K562 (cell line): ENCODE results near the gene TMEM45B. TPM values are rescaled to one million over a fixed set of nuclear protein-coding genes. Genes with fewer than 3 reads are reported as not detected.

ENCODE experiments used
- DIDO1 ChIP-seq: fragments of 450-650 bp; IDR thresholded peaks from 2 replicates; pipeline ENCODE4 v1.6.1; 2016; ENCODE audit warnings: low read depth, missing biosample characterization, missing genetic modification characterization
- FOXM1 ChIP-seq, 2 experiments: fragments of 450-650 bp in 1 of 2; sonication (generic) in 1 of 2; formaldehyde crosslinking in 1 of 2; IDR thresholded peaks; 2 replicates each; pipeline versions ENCODE4 v1.6.1 to v1.9.0; 2017 to 2022; ENCODE audit warnings: low read depth in 2 of 2, mild to moderate bottlenecking in 2 of 2, missing genetic modification reagents in 1 of 2, moderate library complexity in 1 of 2
- MAX ChIP-seq: sonication (generic); formaldehyde crosslinking; IDR thresholded peaks from 2 replicates; pipeline ENCODE4 v1.9.0; 2022; ENCODE audit warnings: mild to moderate bottlenecking, missing genetic modification reagents
- MCM7 ChIP-seq, 2 experiments: fragments of 450-650 bp; IDR thresholded peaks; 2 replicates each; pipeline ENCODE4 v1.6.1; 2016 to 2018
- MIER1 ChIP-seq: fragments of 450-650 bp; IDR thresholded peaks from 2 replicates; pipeline ENCODE4 v1.6.1; 2016; ENCODE audit warnings: antibody characterized with exemption, mild to moderate bottlenecking, low read depth
- NCOA4 ChIP-seq: fragments of 450-650 bp; IDR thresholded peaks from 2 replicates; pipeline ENCODE4 v1.6.1; 2018; ENCODE audit warnings: mild to moderate bottlenecking; ENCODE audit not compliant: partially characterized antibody
- NFE2 ChIP-seq: IDR thresholded peaks from 2 replicates; pipeline ENCODE4 v1.6.1; 2014; ENCODE audit warnings: antibody characterized with exemption, low read depth
- OTX1 ChIP-seq: fragments of 450-650 bp; formaldehyde crosslinking; IDR thresholded peaks from 2 replicates; pipeline ENCODE4 v1.4.0; 2022; ENCODE audit warnings: mild to moderate bottlenecking
- POLR3A ChIP-seq: IDR thresholded peaks from 2 replicates; pipeline ENCODE4 v1.6.1; 2011; ENCODE audit warnings: borderline replicate concordance, mild to moderate bottlenecking, moderate library complexity; ENCODE audit not compliant: insufficient read length, insufficient read depth; ENCODE audit errors: extremely low read depth
- TAF9B ChIP-seq: fragments of 450-650 bp; IDR thresholded peaks from 2 replicates; pipeline ENCODE4 v1.6.1; 2018; ENCODE audit warnings: mild to moderate bottlenecking; ENCODE audit not compliant: partially characterized antibody
- TFAM ChIP-seq: fragments of 250-450 bp; sonication (Bioruptor Pico); conservative IDR thresholded peaks from 2 replicates; pipeline ENCODE4 v1.5.0; 2021; ENCODE audit warnings: mild to moderate bottlenecking, moderate library complexity
- ZBED1 ChIP-seq: IDR thresholded peaks from 2 replicates; pipeline ENCODE4 v1.6.1; 2014
- ZBTB40 ChIP-seq, 2 experiments: fragments of 450-650 bp in 1 of 2; sonication (generic) in 1 of 2; formaldehyde crosslinking in 1 of 2; IDR thresholded peaks; 2 replicates each; pipeline versions ENCODE4 v1.7.1 to v1.9.0; 2016 to 2022; ENCODE audit warnings: inconsistent platforms in 1 of 2, mild to moderate bottlenecking in 1 of 2, missing genetic modification reagents in 1 of 2
- ZNF224 ChIP-seq: sonication (generic); formaldehyde crosslinking; IDR thresholded peaks from 2 replicates; pipeline ENCODE4 v1.8.0; 2022; ENCODE audit warnings: mild to moderate bottlenecking, missing genetic modification reagents
- ZNF609 ChIP-seq: sonication (generic); formaldehyde crosslinking; IDR thresholded peaks from 2 replicates; pipeline ENCODE4 v1.8.1; 2023; ENCODE audit warnings: missing genetic modification reagents, mild to moderate bottlenecking, borderline replicate concordance
- polyA plus RNA-seq, 8 experiments: library from polyadenylated mRNA; depleted of rRNA in 4 of 8; stranded (reverse) in 5 of 8; unstranded in 3 of 8; fragments of >200 nt; fragmentation: Nextera tagmentation in 2 of 8; fragmentation: Illumina TruSeq in 1 of 8; extraction: Ambion mirVana in 2 of 8; extraction: Trizol in 1 of 8; gene quantifications; 2 replicates each; pipeline versions ENCODE4 v1.2.1 to v1.2.3, GENCODE V29; 2011 to 2014; ENCODE audit warnings: inconsistent platforms in 1 of 8, missing spikeins in 1 of 8
- total RNA-seq, 7 experiments: library from RNA; depleted of rRNA in 6 of 7; stranded (reverse); fragments of >200 nt in 6 of 7; fragmentation: Illumina TruSeq in 2 of 7; extraction: Trizol in 2 of 7; gene quantifications; 2 replicates each; pipeline versions ENCODE4 v1.2.1 to v1.2.3, GENCODE V29; 2011 to 2021; ENCODE audit warnings: low replicate concordance in 1 of 7

TMEM45B gene
- total and polyA plus RNA-seq, 9 of the 15 experiments (the other 6 are each of a cell fraction or from before 2014, with no cell fraction given) = 0.07 TPM; not detected in 8

- TF ChIP-seq ZBTB40 (IDR thresholded peaks at IDR 0.05) = no peak
- TF ChIP-seq ZBTB40 (CRISPR knock-in tag; IDR thresholded peaks at IDR 0.05) = no peak
- no peak for TF ChIP-seq FOXM1 (IDR thresholded peaks at IDR 0.05; ENCODE audit: low read depth)
- TF ChIP-seq FOXM1 (CRISPR knock-in tag; IDR thresholded peaks at IDR 0.05; ENCODE audit: low read depth) = no peak
- no peak for TF ChIP-seq TFAM (CRISPR knock-in tag)
- no peak for TF ChIP-seq TAF9B
- TF ChIP-seq POLR3A = no peak
- TF ChIP-seq MAX (CRISPR knock-in tag) = no peak
- no peak for TF ChIP-seq OTX1 (CRISPR knock-in tag)
- TF ChIP-seq ZNF609 (CRISPR knock-in tag) = no peak
- no peak for TF ChIP-seq NCOA4
- no peak for TF ChIP-seq DIDO1 (tag)
- no peak for TF ChIP-seq MCM7 (IDR thresholded peaks at IDR 0.05)
- no peak for TF ChIP-seq NFE2
- no peak for TF ChIP-seq ZNF224
- TF ChIP-seq ZBED1 = no peak
- TF ChIP-seq MIER1 = no peak
Measured at GRCh38 chr11:129842138-129842537, 26.5 kb downstream of the TMEM45B start (continued).
